Ascending aorta (tissue), 2 donors: ENCODE results near the gene MYO5C. TPM values are rescaled to one million over a fixed set of nuclear protein-coding genes. Genes with fewer than 3 reads are reported as not detected.

Source experiments
- DNase-seq, 2 donors: peaks; one replicate each; pipeline ENCODE4 v3.0.0-alpha.2; 2019; ENCODE audit warnings: low spot score in 2 of 2
- H3K27ac ChIP-seq, 2 donors: fragments of 200-600 bp; sonication (generic); one replicate each; pipeline ENCODE4 v1.5.1; 2016 to 2017; ENCODE audit warnings: mild to moderate bottlenecking in 1 of 2
- H3K27me3 ChIP-seq: fragments of 200-600 bp; sonication (generic); one replicate; pipeline ENCODE4 v1.5.1; 2017
- H3K36me3 ChIP-seq, 2 donors: fragments of 200-600 bp; sonication (generic); one replicate each; pipeline ENCODE4 v1.5.1; 2016
- H3K4me1 ChIP-seq, 2 donors: fragments of 200-600 bp; sonication (generic); one replicate each; pipeline ENCODE4 v1.5.1; 2016 to 2017; ENCODE audit warnings: mild to moderate bottlenecking in 1 of 2
- H3K4me3 ChIP-seq, 2 donors: fragments of 200-600 bp; sonication (generic); one replicate each; pipeline ENCODE4 v1.5.1; 2016 to 2017; ENCODE audit warnings: mild to moderate bottlenecking in 1 of 2
- H3K9me3 ChIP-seq, 2 donors: fragments of 200-600 bp; sonication (generic); one replicate each; pipeline ENCODE4 v1.5.1; 2016
- intact Hi-C: fragments of 100-400 bp; cut with DNase I; formaldehyde crosslinking; loops from one replicate; pipeline ENCODE4 v1.15.1; 2023
- total RNA-seq: library from RNA; depleted of rRNA; stranded (reverse); fragments of >200 nt; gene quantifications from one replicate; pipeline ENCODE4 v1.1.0, GENCODE V29; 2016
- TF ChIP-seq, protein P1 (sequence below), 3 experiments: fragments of 200-600 bp in 2 of 3; fragments of 450-650 bp in 1 of 3; sonication (generic) in 2 of 3; IDR thresholded peaks; one replicate each; pipeline ENCODE4 v1.5.1; 2016 to 2019; ENCODE audit warnings: antibody characterized with exemption in 3 of 3, mild to moderate bottlenecking in 1 of 3, moderate library complexity in 1 of 3

Gene MYO5C
- total RNA-seq, 1 donor from 2014 or later: 11.0 TPM

DNA sequence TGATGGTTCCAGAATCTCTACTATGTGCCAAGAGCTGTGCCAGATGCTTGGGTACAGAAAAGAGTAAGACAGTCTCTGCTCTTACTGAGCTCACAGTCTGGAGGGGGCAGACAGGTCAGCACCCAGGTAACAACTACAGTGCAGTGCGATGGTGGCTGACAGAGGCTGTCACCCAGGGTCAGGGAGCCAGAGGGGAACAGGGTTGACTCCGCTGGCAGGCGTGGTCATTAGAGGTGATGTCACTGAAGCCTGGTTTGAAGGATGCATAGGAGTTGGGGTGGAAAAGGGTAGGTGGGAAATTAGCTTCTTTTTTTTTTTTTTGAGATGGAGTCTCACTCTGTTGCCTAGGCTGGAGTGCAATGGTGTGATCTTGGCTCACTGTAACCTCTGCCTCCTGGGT is 136.0 kb downstream of the MYO5C start:
- no peak for DNase-seq
- H3K9me3 ChIP-seq: no peaks in the 10 kb centered on the region
- no peaks in the 10 kb centered on the region for H3K27me3 ChIP-seq
- no peak overlapping the region for H3K4me3 ChIP-seq
- no peaks in the 10 kb centered on the region for H3K4me1 ChIP-seq
- intact Hi-C loops: no loop called here
- peaks cover 6 to 30% of the 10 kb centered on the region in 2 donors for H3K36me3 ChIP-seq
- no peak overlapping the region for H3K27ac ChIP-seq
- TF ChIP-seq, protein P1, sequence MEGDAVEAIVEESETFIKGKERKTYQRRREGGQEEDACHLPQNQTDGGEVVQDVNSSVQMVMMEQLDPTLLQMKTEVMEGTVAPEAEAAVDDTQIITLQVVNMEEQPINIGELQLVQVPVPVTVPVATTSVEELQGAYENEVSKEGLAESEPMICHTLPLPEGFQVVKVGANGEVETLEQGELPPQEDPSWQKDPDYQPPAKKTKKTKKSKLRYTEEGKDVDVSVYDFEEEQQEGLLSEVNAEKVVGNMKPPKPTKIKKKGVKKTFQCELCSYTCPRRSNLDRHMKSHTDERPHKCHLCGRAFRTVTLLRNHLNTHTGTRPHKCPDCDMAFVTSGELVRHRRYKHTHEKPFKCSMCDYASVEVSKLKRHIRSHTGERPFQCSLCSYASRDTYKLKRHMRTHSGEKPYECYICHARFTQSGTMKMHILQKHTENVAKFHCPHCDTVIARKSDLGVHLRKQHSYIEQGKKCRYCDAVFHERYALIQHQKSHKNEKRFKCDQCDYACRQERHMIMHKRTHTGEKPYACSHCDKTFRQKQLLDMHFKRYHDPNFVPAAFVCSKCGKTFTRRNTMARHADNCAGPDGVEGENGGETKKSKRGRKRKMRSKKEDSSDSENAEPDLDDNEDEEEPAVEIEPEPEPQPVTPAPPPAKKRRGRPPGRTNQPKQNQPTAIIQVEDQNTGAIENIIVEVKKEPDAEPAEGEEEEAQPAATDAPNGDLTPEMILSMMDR (IDR thresholded peaks at IDR 0.05): no peak

DNA sequence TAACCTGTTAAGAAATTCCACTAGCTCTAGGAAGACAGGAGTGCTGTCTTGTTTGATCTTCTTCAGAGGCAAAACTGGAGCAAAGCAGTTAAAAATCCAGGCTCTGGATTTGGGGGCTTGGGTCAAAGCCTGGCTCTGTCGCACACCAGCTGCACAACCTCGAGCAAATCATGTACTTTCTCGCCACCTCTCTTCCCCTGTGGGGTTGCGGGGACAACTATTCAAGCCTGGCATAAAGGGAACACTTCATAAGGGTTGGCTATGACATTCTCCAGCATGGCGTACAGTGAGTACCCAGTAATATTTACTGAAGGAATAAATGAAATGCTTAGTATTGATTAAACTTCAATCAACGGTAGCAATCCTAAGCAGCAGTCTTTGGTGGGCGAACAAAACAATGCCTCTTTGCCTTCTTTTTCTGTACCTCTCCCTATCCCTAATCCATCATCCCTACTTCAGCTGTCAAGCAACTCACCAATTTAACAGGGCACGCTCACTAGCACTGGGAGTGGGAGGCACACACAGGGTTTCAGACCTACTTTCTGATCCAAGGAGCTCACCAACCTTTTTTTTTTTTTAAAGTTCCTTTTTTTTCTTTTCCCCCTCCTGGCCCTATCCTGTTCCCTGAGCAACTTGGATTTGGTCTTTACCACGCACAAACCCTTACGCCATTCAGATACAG is 137.4 kb downstream of the MYO5C start:
- Histone ChIP-seq H3K4me1 (no peaks in the 10 kb centered on the region), H3K27me3 (no peaks in the 10 kb centered on the region), H3K4me3 (no peak overlapping the region), H3K36me3 (peaks cover 3 to 27% of the 10 kb centered on the region in 2 donors), H3K9me3 (no peaks in the 10 kb centered on the region), H3K27ac (no peak overlapping the region)
- TF ChIP-seq, protein P1 (IDR thresholded peaks at IDR 0.05): no peak
- intact Hi-C loops: no loop called here
- no peak for DNase-seq

DNA sequence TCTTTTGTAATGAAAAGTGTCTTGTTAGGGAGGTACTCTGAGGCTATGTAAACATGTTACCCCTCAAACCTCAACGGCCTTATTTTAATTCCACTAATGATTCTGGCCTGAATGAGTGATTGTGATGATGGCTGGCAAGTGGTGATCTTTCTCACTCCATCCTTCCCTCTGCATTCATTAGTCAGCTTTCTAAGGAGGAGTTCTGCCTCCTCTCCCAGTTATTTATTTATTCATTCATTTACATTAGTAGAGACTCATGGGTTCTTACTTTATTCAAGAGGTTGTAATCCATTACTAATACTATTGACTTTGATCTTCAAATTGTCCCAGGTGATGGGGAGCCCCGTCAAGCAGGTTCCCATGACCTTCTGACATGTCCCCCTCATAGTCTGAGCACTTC is 139.7 kb downstream of the MYO5C start:
- H3K27ac ChIP-seq: no peak overlapping the region
- TF ChIP-seq, protein P1 (IDR thresholded peaks at IDR 0.05): no peak
- no peaks in the 10 kb centered on the region for H3K4me1 ChIP-seq
- no peak for DNase-seq
- H3K9me3 ChIP-seq: no peaks in the 10 kb centered on the region
- H3K27me3 ChIP-seq: no peaks in the 10 kb centered on the region
- H3K4me3 ChIP-seq: no peak overlapping the region
- peaks cover 14 to 28% of the 10 kb centered on the region in 2 donors for H3K36me3 ChIP-seq
- intact Hi-C loops: no loop called here

DNA sequence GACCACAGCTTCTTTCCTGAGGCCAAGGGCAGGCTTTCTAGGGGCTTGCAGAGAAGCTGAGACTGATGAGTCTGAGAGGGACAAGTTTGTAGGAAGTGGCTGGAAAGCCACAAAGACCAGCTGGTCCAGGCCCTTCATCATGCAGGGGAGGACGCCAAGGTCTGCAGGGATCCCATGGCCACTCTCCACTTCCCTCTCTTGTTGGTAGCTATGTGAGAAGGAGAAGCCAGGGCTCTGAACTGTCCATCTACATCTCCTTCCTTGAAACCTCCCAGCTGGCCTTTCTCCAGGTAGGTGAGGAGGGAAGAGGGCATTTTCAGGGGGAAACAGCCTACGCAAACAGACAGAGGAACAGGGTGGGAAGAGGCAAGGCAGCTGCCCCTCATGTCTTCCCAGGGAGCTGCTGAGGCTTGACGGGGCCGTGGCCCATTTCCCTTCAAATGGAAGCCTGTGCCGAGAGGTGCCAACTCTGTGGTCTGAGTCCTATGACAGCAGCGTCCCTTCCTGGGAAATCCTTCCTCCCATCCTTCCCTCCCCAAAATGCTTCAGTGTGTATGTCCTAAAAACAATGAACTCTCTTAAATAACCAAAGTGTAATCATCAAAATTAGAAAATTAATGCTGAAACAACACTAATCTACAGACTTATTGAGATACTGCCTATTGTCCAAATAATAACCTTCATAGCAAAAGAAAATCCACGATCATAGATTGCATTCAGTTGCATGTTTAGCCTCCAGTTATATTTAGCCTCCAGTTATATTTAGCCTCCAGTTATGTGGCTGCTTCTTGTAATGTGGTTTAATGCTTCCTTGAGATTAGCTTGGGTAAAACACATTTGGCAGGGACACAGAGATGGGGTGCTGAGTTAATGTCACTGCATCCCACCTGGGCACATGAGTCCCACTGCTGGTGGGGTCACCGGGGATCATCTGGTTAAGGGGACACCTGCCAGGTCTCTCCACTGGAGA is 140.4 kb downstream of the MYO5C start:
- Histone ChIP-seq H3K4me1 (no peaks in the 10 kb centered on the region), H3K36me3 (peaks cover 15 to 35% of the 10 kb centered on the region in 2 donors), H3K27me3 (no peaks in the 10 kb centered on the region), H3K4me3 (no peak overlapping the region), H3K27ac (no peak overlapping the region), H3K9me3 (no peaks in the 10 kb centered on the region)
- intact Hi-C loops: no loop called here
- DNase-seq: no peak
- TF ChIP-seq, protein P1 (IDR thresholded peaks at IDR 0.05): no peak

DNA sequence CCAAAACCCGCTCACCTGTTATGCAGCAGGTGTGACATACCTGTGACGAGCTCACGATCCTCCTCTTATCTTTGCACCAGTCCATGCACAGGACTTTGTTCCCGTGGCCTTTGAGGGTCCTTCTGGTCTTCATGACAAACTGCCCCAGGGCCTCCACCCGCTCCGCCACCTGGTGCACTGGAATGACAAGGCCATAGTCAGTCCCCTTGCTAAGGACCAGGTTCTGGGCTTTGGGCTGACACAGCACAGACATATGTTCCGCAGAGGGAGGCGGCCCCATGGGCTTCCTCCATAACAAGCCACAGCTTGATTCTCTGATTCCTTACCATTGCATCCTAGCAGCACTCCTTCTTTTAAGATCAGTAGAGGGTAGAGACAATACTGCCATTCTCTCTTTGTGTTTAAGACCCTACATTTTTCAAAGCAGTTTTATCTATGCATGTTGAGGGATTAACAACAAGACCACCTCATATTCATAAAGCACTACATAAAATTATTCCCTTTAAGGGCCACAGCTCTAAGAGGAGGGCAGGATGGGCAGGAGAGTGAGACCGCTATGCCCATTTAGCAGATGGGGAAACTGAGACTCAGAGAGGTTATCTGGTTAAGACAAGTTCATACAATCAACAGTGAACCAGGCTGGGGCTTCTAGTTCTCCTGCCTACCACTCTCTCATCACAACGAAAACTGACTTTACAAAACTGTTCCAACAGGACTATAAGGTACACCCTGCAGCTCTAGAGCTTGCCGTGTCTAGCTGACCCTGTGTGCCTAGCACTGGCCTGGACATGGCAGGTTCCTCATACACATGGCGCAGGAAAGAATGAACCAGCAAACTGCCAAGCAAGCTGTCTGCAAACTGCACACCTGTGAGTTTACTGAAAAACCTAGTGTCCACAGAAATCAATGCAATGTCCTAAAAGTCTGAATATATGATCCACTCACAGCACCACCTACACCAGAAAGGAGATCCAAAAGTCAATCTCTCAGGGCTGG is 141.4 kb downstream of the MYO5C start:
- no peak for DNase-seq
- no peak overlapping the region for H3K4me3 ChIP-seq
- intact Hi-C loops: no loop called here
- H3K36me3 ChIP-seq: peaks cover 21 to 39% of the 10 kb centered on the region in 2 donors
- H3K4me1 ChIP-seq: no peaks in the 10 kb centered on the region
- TF ChIP-seq, protein P1 (IDR thresholded peaks at IDR 0.05): no peak
- H3K27ac ChIP-seq: no peak overlapping the region
- H3K9me3 ChIP-seq: no peaks in the 10 kb centered on the region
- no peaks in the 10 kb centered on the region for H3K27me3 ChIP-seq
